ENCODE results near the gene GPR108. TPM values are rescaled to one million over a fixed set of nuclear protein-coding genes. Genes with fewer than 3 reads are reported as not detected.
A peak's percentile ranks its signal among the peaks of the same experiment; 100 is the strongest.

GPR108 gene
- total RNA-seq, 1 donor from 2014 or later = 22.2 TPM

GRCh38 chr19:6740589-6741343 lies 3.4 kb upstream of the GPR108 start:
- DNase-seq = peak; percentile 82
- ATAC-seq (ENCODE audit: poor library complexity) = no peak
- intact Hi-C loops (cut with DNase I) = no loop called here

DNA sequence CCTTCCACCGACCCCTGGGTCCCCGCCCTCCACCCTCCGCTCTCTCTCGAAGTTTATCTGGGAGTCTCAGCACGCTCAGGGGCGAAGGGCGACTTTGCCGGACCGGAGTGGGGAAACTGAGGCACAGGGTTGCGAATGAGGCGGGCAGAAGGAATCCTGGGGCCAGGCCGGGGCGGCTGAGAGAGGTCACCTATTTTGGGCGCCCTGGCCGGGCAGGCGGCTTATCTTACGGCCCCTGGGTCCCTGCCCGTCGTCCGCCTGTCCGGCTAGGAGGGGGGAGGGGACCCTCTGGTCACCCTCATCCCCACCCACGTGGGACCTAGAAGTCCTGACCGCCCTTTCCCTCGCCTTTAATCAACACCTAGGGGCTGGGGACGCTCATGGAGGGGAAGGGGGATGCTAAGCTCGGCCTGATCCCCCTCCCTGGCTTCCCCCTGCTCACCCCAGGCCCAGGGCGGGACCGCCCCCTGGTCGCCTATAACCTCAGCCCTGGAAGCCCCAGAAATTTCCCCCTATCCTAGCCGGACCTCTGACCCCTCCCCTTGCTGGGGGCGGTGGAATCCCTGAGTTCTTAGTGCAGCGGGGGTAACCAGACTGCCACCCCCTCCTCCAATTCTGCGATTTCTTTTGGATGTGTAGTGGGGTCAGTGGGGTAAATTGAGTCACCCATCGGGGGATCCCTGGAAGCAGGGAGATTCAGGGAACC lies 2.7 kb upstream of the GPR108 start:
- DNase-seq = no peak
- intact Hi-C loops (cut with DNase I) = loop anchor here (5.0 kb wide), 1 partner anchor 122 kb away; no protein-coding TSS in a partner anchor
- ATAC-seq (ENCODE audit: poor library complexity) = no peak

DNA sequence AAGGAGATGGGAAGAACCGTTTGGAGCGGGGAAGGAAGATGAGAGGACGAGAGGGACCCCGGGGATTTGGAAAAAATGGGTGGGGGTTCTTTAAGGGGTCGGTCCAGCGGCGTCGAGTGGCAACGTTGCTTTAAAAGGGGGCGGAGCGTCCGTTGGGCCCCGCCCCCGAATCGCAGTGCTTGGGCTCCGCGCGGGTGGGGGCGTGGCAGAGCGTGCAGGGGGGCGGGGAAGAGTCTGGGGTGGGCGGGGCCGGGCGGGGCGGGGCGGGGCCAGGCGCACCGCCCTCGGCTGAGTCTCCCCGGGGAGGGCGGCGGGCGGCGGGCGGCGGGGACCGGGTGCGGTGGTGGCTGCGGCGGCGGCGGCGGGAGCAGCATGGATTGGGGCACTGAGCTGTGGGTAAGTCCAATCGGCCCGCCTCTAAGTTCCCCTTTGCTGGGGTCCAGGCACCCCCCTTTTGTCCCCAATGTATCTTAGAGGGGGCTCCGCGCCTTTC lies 2.1 kb upstream of the GPR108 start, which contains the start of gene TRIP10:
Gene TRIP10, plus strand, starts transcription at position 291 of the 493 bp plus-strand sequence. Its CDS starts 82 bp downstream, at position 373.
- DNase-seq (peak; percentile 94), ATAC-seq (ENCODE audit: poor library complexity) (peak; percentile 40)
- intact Hi-C loops (cut with DNase I) = loop anchor here (5.0 kb wide), 1 partner anchor 123 kb away; no protein-coding TSS in a partner anchor

- DNase-seq (peak; percentile 73), ATAC-seq (ENCODE audit: poor library complexity) (no peak)
- intact Hi-C loops (cut with DNase I) = loop anchor here (5.0 kb wide), 1 partner anchor 123 kb away; no protein-coding TSS in a partner anchor
Observed at GRCh38 chr19:6738787-6739389, 1.5 kb upstream of the GPR108 start.

- ATAC-seq (ENCODE audit: poor library complexity) (peak; percentile 48), DNase-seq (peak; percentile 95)
- intact Hi-C loops (cut with DNase I) = loop anchor here (5.0 kb wide), 1 partner anchor 124 kb away; no protein-coding TSS in a partner anchor
Observed at GRCh38 chr19:6737873-6738786, 750 bp upstream of the GPR108 start.

- peak; percentile 88 for DNase-seq
- intact Hi-C loops (cut with DNase I) = loop anchor here (5.0 kb wide), 1 partner anchor 125 kb away; no protein-coding TSS in a partner anchor
- ATAC-seq (ENCODE audit: poor library complexity) = no peak
Observed at GRCh38 chr19:6736917-6737283, 480 bp downstream of the GPR108 start.

- ATAC-seq (ENCODE audit: poor library complexity) = peak; percentile 25
- intact Hi-C loops (cut with DNase I) = loop anchor here (5.0 kb wide), 1 partner anchor 126 kb away; no protein-coding TSS in a partner anchor
- DNase-seq = peak; percentile 85
Observed at GRCh38 chr19:6736169-6736916, 1.0 kb downstream of the GPR108 start.

DNA sequence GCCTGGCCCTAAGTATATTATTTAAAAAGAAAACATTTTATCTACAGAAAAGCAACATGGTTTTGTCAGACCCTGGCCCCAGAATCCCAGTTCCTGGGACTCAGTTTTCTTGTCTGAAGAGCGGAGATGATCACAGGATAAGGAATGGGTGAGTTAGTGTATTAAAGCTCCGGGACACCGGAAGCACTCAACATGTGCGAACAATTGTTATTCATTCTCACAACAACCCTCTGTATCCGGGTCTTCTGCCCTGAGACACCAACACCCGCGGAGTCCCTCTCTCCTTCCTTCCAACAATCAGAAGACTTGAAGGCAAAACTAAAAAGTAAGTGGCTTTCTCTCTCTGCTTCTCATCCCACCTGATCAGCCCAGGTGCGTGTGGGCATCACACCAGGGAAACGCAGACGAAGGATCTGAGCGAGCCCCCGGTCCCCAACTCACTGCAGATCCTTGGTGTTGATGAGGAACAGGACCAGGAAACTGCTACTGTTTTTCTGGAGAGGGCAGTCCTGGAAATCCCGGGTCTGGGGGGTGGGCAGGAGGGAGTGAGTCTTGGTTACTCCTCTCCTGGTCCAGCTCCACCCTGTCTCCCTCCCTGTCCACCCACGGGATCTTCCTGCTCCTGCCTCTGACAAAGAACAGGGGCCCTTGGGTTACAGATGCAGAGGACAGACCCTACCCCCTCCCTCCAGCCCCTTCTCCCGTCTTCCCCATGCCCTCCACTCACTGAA lies 2.0 kb downstream of the GPR108 start:
- no peak for ATAC-seq (ENCODE audit: poor library complexity)
- no peak for DNase-seq
- intact Hi-C loops (cut with DNase I) = loop anchor here (5.0 kb wide), 1 partner anchor 127 kb away; no protein-coding TSS in a partner anchor

DNA sequence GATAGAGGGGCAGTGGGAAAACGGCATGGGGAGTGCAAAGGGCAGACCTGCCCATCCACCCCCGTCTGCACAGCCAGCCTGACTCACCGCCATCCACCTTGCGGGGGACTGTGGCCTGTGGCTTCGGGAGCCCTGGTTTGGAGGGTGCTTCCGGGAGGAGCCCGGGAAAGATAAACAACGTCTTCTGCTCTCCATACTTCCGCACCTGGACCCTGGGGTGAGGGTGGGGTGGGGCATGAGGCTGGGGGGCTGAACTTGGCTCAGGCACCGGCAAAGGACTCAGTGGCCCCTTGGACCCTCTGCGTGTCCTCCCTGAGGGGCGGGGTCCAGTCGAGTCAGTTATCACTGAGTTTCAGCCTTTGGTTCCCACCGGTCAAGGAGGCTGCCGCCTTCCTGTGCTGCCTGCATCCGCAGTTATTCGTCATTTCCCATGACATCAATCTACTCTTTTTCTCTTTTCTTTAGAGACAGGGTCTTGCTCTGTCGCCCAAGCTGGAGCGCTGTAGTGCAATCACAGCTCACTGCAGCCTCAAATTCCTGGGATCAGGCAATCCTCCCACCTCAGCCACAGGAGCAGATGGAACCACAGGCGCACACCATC lies 3.2 kb downstream of the GPR108 start:
- DNase-seq = peak; percentile 20
- intact Hi-C loops (cut with DNase I) = no loop called here

GRCh38 chr19:6733338-6734095 lies 3.9 kb downstream of the GPR108 start:
- DNase-seq (peak; percentile 35), ATAC-seq (ENCODE audit: poor library complexity) (no peak)
- intact Hi-C loops (cut with DNase I) = no loop called here

More for the DNA sequence above, 3.2 kb downstream of the GPR108 start:
- ATAC-seq (ENCODE audit: poor library complexity) = no peak

DNA sequence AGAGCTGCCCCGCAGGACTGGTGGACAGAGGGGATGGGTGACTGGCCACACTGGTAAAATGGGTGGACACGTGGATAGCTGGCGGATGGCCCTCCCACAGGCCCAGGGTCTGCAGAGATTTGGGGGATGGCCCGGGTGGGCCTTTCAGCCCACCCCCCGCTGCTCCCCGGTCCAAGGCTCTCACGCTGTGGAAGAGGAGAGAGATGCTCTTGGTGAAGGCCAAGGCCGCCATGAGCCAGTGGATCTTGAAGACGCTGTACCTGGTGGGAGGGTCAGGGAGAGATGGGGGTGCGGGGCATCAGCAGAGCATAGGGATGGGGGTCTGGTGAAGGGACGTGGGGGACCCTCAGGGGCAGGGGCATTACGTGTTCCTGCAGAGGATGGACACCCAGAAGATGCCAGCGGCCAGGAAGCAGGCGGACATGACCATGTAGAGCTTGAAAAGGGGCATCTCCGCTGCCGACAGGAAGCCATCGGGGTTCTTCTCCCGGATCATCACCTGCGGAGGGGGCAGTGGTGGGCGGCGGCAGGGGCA lies 4.5 kb downstream of the GPR108 start:
- ATAC-seq (ENCODE audit: poor library complexity) = no peak
- no peak for DNase-seq
- intact Hi-C loops (cut with DNase I) = no loop called here

DNA sequence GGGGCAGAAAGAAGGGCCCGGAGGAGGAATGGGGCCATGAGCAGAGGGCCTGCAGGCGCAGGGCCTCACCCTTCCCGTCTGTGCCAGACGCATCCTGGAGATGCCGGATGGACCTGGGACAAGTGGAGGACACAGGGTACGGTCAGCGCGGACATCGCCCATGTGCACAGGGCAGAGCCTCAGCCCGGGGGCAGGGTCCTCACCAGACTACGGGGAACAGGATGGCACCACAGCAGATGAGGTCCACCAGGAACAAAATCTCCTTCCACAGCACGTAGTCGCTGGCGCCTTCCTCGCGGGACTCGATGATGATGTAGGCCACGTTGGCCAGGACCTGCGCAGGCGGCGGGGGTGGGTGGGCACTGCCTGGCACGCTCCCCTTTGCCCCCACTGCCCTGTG lies 5.6 kb downstream of the GPR108 start:
- intact Hi-C loops (cut with DNase I) = no loop called here
- ATAC-seq (ENCODE audit: poor library complexity) = no peak
- peak; percentile 27 for DNase-seq

- intact Hi-C loops (cut with DNase I) = no loop called here
- ATAC-seq (ENCODE audit: poor library complexity) (no peak), DNase-seq (peak; percentile 36)
Observed at GRCh38 chr19:6730941-6731670, 6.3 kb downstream of the GPR108 start.

DNA sequence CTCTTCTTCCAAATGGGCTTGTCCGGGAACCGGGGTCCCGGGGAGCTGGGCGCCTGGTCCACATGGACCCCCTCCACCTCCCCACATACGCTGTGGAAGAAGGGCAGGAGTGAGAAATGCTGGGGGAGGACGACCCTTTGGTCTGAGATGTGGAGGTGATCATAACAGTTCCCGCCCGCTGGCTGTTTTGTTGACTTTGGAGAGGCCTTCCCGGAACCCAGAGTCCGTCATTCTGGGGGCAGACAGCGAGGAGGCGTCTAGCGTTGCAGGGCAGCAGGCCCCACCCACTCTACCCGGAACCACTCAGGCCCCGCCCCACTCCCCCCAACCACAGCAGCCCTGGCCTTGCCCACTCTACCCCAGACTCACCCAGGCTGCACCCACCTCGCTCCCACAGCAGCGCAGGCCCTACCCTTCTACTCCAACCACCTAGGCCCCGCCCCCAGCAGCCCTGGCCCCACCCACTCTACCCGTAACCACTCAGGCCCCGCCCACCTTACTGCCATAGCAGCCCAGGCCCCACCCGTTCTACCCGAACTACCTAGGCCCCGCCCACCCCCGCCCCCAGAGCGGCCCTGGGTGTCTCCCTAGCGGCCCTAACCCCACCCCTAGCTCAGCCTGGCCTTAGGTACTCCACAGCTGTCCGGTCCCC lies 7.1 kb downstream of the GPR108 start:
- intact Hi-C loops (cut with DNase I) = no loop called here
- peak; percentile 58 for DNase-seq
- peak; percentile 50 for ATAC-seq (ENCODE audit: poor library complexity)

All from Right ventricle myocardium superior (tissue), 1 donor.